HepG2 (cell line): ENCODE data around the gene IQSEC1. TPM values are rescaled to one million over a fixed set of nuclear protein-coding genes. Genes with fewer than 3 reads are reported as not detected.
A peak's percentile ranks its signal among the peaks of the same experiment; 100 is the strongest.

Source experiments
- CBX5 ChIP-seq: sonication (generic); formaldehyde crosslinking; IDR thresholded peaks from 2 replicates; pipeline ENCODE4 v1.4.0; 2020; ENCODE audit warnings: missing genetic modification reagents, borderline replicate concordance
- CC2D1A ChIP-seq: sonication (generic); formaldehyde crosslinking; IDR thresholded peaks from 2 replicates; pipeline ENCODE4 v1.8.1; 2023; ENCODE audit warnings: mild to moderate bottlenecking, missing genetic modification reagents
- GABPB1 ChIP-seq: IDR thresholded peaks from 2 replicates; pipeline ENCODE4 v1.6.1; 2016; ENCODE audit warnings: mild to moderate bottlenecking, missing genetic modification reagents, moderate library complexity, missing compliant biosample characterization
- GPN1 ChIP-seq: sonication (generic); formaldehyde crosslinking; IDR thresholded peaks from 2 replicates; pipeline ENCODE4 v1.5.1; 2020; ENCODE audit warnings: missing genetic modification reagents, borderline replicate concordance
- HNRNPLL ChIP-seq: fragments of 200-400 bp; formaldehyde crosslinking; IDR thresholded peaks from 2 replicates; pipeline ENCODE4 v1.6.1; 2017; ENCODE audit warnings: mild to moderate bottlenecking, low read depth, low read length; ENCODE audit not compliant: poor library complexity, severe bottlenecking
- HOXA5 ChIP-seq: sonication (generic); formaldehyde crosslinking; IDR thresholded peaks from 2 replicates; pipeline ENCODE4 v1.4.0; 2020; ENCODE audit warnings: missing genetic modification reagents
- JUND ChIP-seq: sonication (generic); formaldehyde crosslinking; IDR thresholded peaks from 2 replicates; pipeline ENCODE4 v1.8.0; 2022; ENCODE audit warnings: mild to moderate bottlenecking, missing genetic modification reagents
- KLF11 ChIP-seq: IDR thresholded peaks from 2 replicates; pipeline ENCODE4 v1.6.1; 2016; ENCODE audit warnings: missing compliant biosample characterization
- KLF9 ChIP-seq: IDR thresholded peaks from 2 replicates; pipeline ENCODE4 v1.6.1; 2016; ENCODE audit warnings: low read depth
- MEIS1 ChIP-seq: sonication (generic); formaldehyde crosslinking; IDR thresholded peaks from 2 replicates; pipeline ENCODE4 v1.9.0; 2021; ENCODE audit warnings: mild to moderate bottlenecking, missing genetic modification reagents, moderate library complexity, borderline replicate concordance
- PHF5A ChIP-seq: IDR thresholded peaks from one replicate; pipeline ENCODE4 v1.6.1; 2018; ENCODE audit warnings: low read depth, missing genetic modification reagents; ENCODE audit not compliant: unreplicated experiment
- RFX3 ChIP-seq: IDR thresholded peaks from 2 replicates; pipeline ENCODE4 v1.6.1; 2016; ENCODE audit warnings: missing biosample characterization, missing genetic modification reagents
- SMAD9 ChIP-seq: sonication (generic); formaldehyde crosslinking; IDR thresholded peaks from 2 replicates; pipeline ENCODE4 v1.5.1; 2020; ENCODE audit warnings: mild to moderate bottlenecking, missing genetic modification reagents
- XBP1 ChIP-seq: sonication (generic); formaldehyde crosslinking; IDR thresholded peaks from 2 replicates; pipeline ENCODE4 v1.5.0; 2020; ENCODE audit warnings: missing genetic modification reagents
- ZBTB3 ChIP-seq: sonication (generic); formaldehyde crosslinking; IDR thresholded peaks from 2 replicates; pipeline ENCODE4 v1.4.0; 2020; ENCODE audit warnings: low read depth, mild to moderate bottlenecking, moderate library complexity, missing genetic modification reagents, borderline replicate concordance
- ZNF468 ChIP-seq: sonication (generic); formaldehyde crosslinking; IDR thresholded peaks from 2 replicates; pipeline ENCODE4 v1.8.0; 2022; ENCODE audit warnings: mild to moderate bottlenecking, moderate library complexity, missing genetic modification reagents
- ZNF619 ChIP-seq: sonication (generic); formaldehyde crosslinking; IDR thresholded peaks from 2 replicates; pipeline ENCODE4 v1.4.0; 2020; ENCODE audit warnings: mild to moderate bottlenecking, missing genetic modification reagents
- ZNF761 ChIP-seq: sonication (generic); formaldehyde crosslinking; conservative IDR thresholded peaks from 2 replicates; pipeline ENCODE4 v1.4.0; 2020; ENCODE audit warnings: mild to moderate bottlenecking, missing genetic modification reagents
- ZNF781 ChIP-seq: sonication (generic); formaldehyde crosslinking; IDR thresholded peaks from 2 replicates; pipeline ENCODE4 v1.5.1; 2020; ENCODE audit warnings: borderline replicate concordance, mild to moderate bottlenecking, missing genetic modification reagents; ENCODE audit errors: not compliant biosample characterization
- polyA plus RNA-seq, 8 experiments: library from polyadenylated mRNA; depleted of rRNA in 3 of 8; stranded (reverse) in 7 of 8; unstranded in 1 of 8; fragments of >200 nt; fragmentation: Illumina TruSeq in 4 of 8; extraction: Trizol in 4 of 8; gene quantifications; 2 replicates each; pipeline versions ENCODE4 v1.2.1 to v1.2.3, GENCODE V29; 2011 to 2016; ENCODE audit warnings: low read depth in 4 of 8, missing spikeins in 1 of 8, mixed read lengths in 1 of 8; ENCODE audit not compliant: insufficient read depth in 1 of 8
- total RNA-seq, 5 experiments: library from RNA; depleted of rRNA; stranded (reverse); fragments of >200 nt; fragmentation: Illumina TruSeq; extraction: Trizol; gene quantifications; 2 replicates each; pipeline ENCODE4 v1.2.3, GENCODE V29; 2016; ENCODE audit warnings: low read depth in 1 of 5
- TF ChIP-seq, protein P1 (sequence below), 2 experiments: sonication (generic) in 1 of 2; formaldehyde crosslinking in 1 of 2; IDR thresholded peaks; 2 replicates each; pipeline versions ENCODE4 v1.5.1 to v1.6.1; 2011 to 2020; ENCODE audit warnings: borderline replicate concordance in 1 of 2, low read depth in 1 of 2, low read length in 1 of 2, mild to moderate bottlenecking in 1 of 2, missing genetic modification reagents in 1 of 2, moderate library complexity in 1 of 2
- TF ChIP-seq, protein P2 (sequence below): sonication (generic); formaldehyde crosslinking; IDR thresholded peaks from 2 replicates; pipeline ENCODE4 v1.4.0; 2020; ENCODE audit warnings: mild to moderate bottlenecking, missing genetic modification reagents
- TF ChIP-seq, protein P3 (sequence below): sonication (generic); formaldehyde crosslinking; IDR thresholded peaks from 2 replicates; pipeline ENCODE4 v1.9.0; 2021; ENCODE audit warnings: missing genetic modification reagents, borderline replicate concordance
- TF ChIP-seq, protein P4 (sequence below): IDR thresholded peaks from 2 replicates; pipeline ENCODE4 v1.6.1; 2016
- TF ChIP-seq, protein P5 (sequence below): sonication (generic); formaldehyde crosslinking; IDR thresholded peaks from 2 replicates; pipeline ENCODE4 v1.4.0; 2020; ENCODE audit warnings: missing genetic modification reagents

Gene IQSEC1
- total and polyA plus RNA-seq, 2 of the 13 experiments (the other 11 are each of a cell fraction or from before 2014, with no cell fraction given): 17.4 to 20.2 TPM

DNA sequence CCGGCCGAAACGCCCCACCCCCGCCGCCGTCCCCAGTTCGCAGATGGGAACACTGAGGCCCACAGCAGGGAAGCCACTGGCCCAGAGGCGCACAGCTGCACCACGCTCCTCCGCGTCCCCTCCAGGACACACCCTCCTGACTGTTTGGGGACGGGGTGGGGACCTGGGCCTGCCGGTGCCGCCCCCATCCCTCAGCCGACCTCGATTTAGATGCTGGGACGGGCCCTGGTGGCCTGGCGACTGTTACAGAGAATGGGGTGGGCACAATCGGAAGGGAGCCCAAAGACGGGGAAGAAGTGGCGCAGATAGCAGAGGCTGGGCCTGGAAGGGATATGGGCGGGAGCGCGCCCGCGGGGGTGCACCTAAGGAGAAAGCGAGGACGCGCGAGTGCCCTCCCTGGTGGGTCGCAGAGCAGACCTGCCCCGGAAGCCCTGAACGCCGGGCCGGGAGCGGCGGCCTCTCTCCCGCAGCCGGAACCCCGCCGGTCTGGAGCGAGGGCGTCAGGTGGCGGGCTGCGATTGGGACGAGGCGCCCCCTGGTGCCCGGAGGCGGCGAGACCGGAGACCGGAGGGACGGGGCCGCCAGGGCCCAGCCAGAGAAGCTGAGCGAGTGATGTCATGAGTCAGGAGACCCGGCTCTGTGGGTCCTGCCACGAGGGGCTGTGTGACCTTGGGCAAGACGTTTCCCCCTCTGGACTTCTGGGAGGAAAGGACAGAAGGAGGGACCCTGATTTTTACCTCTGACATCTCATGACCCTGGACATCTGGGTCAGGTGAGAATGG, 78.4 kb downstream of the IQSEC1 start (continued):
- TF ChIP-seq, protein P1, sequence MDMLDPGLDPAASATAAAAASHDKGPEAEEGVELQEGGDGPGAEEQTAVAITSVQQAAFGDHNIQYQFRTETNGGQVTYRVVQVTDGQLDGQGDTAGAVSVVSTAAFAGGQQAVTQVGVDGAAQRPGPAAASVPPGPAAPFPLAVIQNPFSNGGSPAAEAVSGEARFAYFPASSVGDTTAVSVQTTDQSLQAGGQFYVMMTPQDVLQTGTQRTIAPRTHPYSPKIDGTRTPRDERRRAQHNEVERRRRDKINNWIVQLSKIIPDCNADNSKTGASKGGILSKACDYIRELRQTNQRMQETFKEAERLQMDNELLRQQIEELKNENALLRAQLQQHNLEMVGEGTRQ (IDR thresholded peaks at IDR 0.05; ENCODE audit: low read depth, low read length): no peak
- TF ChIP-seq, protein P1 (CRISPR knock-in tag; IDR thresholded peaks at IDR 0.05; ENCODE audit: borderline replicate concordance): no peak
- no peak for TF ChIP-seq RFX3 (CRISPR knock-in tag)
- peak; percentile 71 for TF ChIP-seq HNRNPLL
- no peak for TF ChIP-seq SMAD9 (CRISPR knock-in tag)
- no peak for TF ChIP-seq CC2D1A (CRISPR knock-in tag)
- TF ChIP-seq ZNF761 (CRISPR knock-in tag): no peak
- peak; percentile 84; the same call in 1 of the 2 replicates for TF ChIP-seq KLF11 (CRISPR knock-in tag)
- TF ChIP-seq CBX5 (CRISPR knock-in tag): no peak; the same call in 1 of the 2 replicates
- no peak for TF ChIP-seq ZNF781 (CRISPR knock-in tag)
- TF ChIP-seq, protein P2, sequence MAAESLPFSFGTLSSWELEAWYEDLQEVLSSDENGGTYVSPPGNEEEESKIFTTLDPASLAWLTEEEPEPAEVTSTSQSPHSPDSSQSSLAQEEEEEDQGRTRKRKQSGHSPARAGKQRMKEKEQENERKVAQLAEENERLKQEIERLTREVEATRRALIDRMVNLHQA (CRISPR knock-in tag): no peak
- TF ChIP-seq GPN1: no peak
- peak; percentile 93 for TF ChIP-seq GABPB1 (CRISPR knock-in tag)
- TF ChIP-seq, protein P3, sequence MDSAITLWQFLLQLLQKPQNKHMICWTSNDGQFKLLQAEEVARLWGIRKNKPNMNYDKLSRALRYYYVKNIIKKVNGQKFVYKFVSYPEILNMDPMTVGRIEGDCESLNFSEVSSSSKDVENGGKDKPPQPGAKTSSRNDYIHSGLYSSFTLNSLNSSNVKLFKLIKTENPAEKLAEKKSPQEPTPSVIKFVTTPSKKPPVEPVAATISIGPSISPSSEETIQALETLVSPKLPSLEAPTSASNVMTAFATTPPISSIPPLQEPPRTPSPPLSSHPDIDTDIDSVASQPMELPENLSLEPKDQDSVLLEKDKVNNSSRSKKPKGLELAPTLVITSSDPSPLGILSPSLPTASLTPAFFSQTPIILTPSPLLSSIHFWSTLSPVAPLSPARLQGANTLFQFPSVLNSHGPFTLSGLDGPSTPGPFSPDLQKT (CRISPR knock-in tag): no peak
- no peak for TF ChIP-seq PHF5A
- no peak for TF ChIP-seq MEIS1
- no peak for TF ChIP-seq KLF9 (CRISPR knock-in tag)
- no peak for TF ChIP-seq HOXA5 (CRISPR knock-in tag)
- TF ChIP-seq ZBTB3 (CRISPR knock-in tag): no peak
- no peak for TF ChIP-seq JUND
- no peak for TF ChIP-seq XBP1 (CRISPR knock-in tag)
- TF ChIP-seq ZNF619: no peak
- TF ChIP-seq, protein P4, sequence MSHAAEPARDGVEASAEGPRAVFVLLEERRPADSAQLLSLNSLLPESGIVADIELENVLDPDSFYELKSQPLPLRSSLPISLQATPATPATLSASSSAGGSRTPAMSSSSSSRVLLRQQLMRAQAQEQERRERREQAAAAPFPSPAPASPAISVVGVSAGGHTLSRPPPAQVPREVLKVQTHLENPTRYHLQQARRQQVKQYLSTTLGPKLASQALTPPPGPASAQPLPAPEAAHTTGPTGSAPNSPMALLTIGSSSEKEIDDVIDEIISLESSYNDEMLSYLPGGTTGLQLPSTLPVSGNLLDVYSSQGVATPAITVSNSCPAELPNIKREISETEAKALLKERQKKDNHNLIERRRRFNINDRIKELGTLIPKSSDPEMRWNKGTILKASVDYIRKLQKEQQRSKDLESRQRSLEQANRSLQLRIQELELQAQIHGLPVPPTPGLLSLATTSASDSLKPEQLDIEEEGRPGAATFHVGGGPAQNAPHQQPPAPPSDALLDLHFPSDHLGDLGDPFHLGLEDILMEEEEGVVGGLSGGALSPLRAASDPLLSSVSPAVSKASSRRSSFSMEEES (CRISPR knock-in tag): peak; percentile 71
- no peak for TF ChIP-seq ZNF468
- TF ChIP-seq, protein P5, sequence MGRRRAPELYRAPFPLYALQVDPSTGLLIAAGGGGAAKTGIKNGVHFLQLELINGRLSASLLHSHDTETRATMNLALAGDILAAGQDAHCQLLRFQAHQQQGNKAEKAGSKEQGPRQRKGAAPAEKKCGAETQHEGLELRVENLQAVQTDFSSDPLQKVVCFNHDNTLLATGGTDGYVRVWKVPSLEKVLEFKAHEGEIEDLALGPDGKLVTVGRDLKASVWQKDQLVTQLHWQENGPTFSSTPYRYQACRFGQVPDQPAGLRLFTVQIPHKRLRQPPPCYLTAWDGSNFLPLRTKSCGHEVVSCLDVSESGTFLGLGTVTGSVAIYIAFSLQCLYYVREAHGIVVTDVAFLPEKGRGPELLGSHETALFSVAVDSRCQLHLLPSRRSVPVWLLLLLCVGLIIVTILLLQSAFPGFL: no peak
